ENCODE results near the gene MAP4K3. TPM values are rescaled to one million over a fixed set of nuclear protein-coding genes. Genes with fewer than 3 reads are reported as not detected.

The MAP4K3 gene
- total and polyA plus RNA-seq, 2 of the 4 experiments (the other 2 are of a cell fraction): 13.2 to 32.6 TPM

GRCh38 chr2:39455826-39456225 is 18.7 kb upstream of the MAP4K3 start:
- CTCF ChIA-PET: interaction anchor here (0.6 kb wide), 1 partner anchor 15 kb away, joined by 3 read pairs; no protein-coding TSS in a partner anchor

More at GRCh38 chr2:39455826-39456225, 18.7 kb upstream of the MAP4K3 start:
- Histone ChIP-seq H2BK15ac (ENCODE audit: low read depth, low read length) (no peak overlapping the region), H2BK20ac (ENCODE audit: low read depth, low read length) (no peak overlapping the region), H3K9me1 (ENCODE audit: insufficient read depth, low read length) (0 out of 2 replicates have a peak, but pooled peaks cover 2% of the 10 kb centered on the region), H3K4me2 (ENCODE audit: low read depth, low read length) (no peak overlapping the region), H3K14ac (replicated peaks; ENCODE audit: low read depth, low read length) (peak overlapping the region; percentile 51; the same call in 1 of the 2 replicates), H2AK9ac (replicated peaks; ENCODE audit: low read depth, low read length, poor library complexity) (no peak overlapping the region), H4K20me1 (ENCODE audit: insufficient read depth, low read length) (no peaks in the 10 kb centered on the region), H3K4ac (ENCODE audit: low read depth, low read length) (no peak overlapping the region), H3K4me1 (ENCODE audit: control insufficient read depth, insufficient read depth, low read length) (no peaks in the 10 kb centered on the region), H3K9me3 (ENCODE audit: control insufficient read depth, insufficient read depth, low read length) (peaks cover 2% of the 10 kb centered on the region), H3K18ac (ENCODE audit: low read depth, low read length) (no peak overlapping the region), H3K23ac (ENCODE audit: low read depth, low read length) (no peak overlapping the region), H2AK5ac (ENCODE audit: low read depth, low read length) (no peak overlapping the region), H4K5ac (ENCODE audit: low read depth, low read length) (no peak overlapping the region), H2AFZ (replicated peaks; ENCODE audit: low read length, poor library complexity) (no peak overlapping the region), H3K36me3 (ENCODE audit: control insufficient read depth, insufficient read depth, low read length) (peaks cover 9% of the 10 kb centered on the region), H3K9ac (ENCODE audit: low read depth, low read length) (no peak overlapping the region), H2BK120ac (ENCODE audit: low read depth, low read length) (no peak overlapping the region), H3K56ac (ENCODE audit: extremely low read depth, insufficient read depth, low read length) (no peak overlapping the region), H3K4me3 (ENCODE audit: insufficient read depth, low read depth, low read length) (no peak overlapping the region), H3K79me1 (ENCODE audit: low read depth in 1 of 2, low read length in 2 of 2) (peaks cover 0 to 4% of the 10 kb centered on the region in 2 experiments; a peak in 1 of 4 replicates), H4K91ac (ENCODE audit: insufficient read depth, low read depth, low read length) (no peak overlapping the region), H4K8ac (ENCODE audit: low read depth in 2 of 2, low read length in 2 of 2) (no peak overlapping the region), H3K27ac (ENCODE audit: insufficient read depth, low read length) (no peak overlapping the region), H3K27me3 (ENCODE audit: control insufficient read depth, insufficient read depth, low read length) (no peaks in the 10 kb centered on the region), H2BK5ac (ENCODE audit: low read depth, low read length, poor library complexity, severe bottlenecking) (no peak overlapping the region)
- POLR2A ChIA-PET (ENCODE audit: unreplicated experiment): no interaction called here
- no peak for TF ChIP-seq FOS (IDR thresholded peaks at IDR 0.05; ENCODE audit: low read depth, low read length)
- no peak for TF ChIP-seq CTCF (conservative IDR thresholded peaks at IDR 0.05; ENCODE audit: low read depth, low read length)
- TF ChIP-seq RAD21 (IDR thresholded peaks at IDR 0.05; ENCODE audit: low read length): no peak
- no peak for TF ChIP-seq RCOR1 (IDR thresholded peaks at IDR 0.05; ENCODE audit: insufficient replicate concordance, low read length)
- TF ChIP-seq SMC3 (IDR thresholded peaks at IDR 0.05; ENCODE audit: low read depth, low read length): no peak
- no peak for TF ChIP-seq USF2 (IDR thresholded peaks at IDR 0.05; ENCODE audit: low read depth, low read length)
- no peak for TF ChIP-seq MXI1 (IDR thresholded peaks at IDR 0.05; ENCODE audit: borderline replicate concordance, low read depth, low read length)
- TF ChIP-seq ELK1 (IDR thresholded peaks at IDR 0.05; ENCODE audit: borderline replicate concordance, low read depth, low read length): no peak
- no peak for TF ChIP-seq CEBPB (IDR thresholded peaks at IDR 0.05; ENCODE audit: low read depth, low read length)
- no peak for TF ChIP-seq RFX5 (IDR thresholded peaks at IDR 0.05; ENCODE audit: low read depth, low read length)
- TF ChIP-seq POLR2A (IDR thresholded peaks at IDR 0.05; ENCODE audit: low read depth, low read length): no peak
- no peak for TF ChIP-seq MAZ (IDR thresholded peaks at IDR 0.05; ENCODE audit: borderline replicate concordance, low read depth, low read length)
- TF ChIP-seq NFE2L2 (IDR thresholded peaks at IDR 0.05; ENCODE audit: low read depth, low read length): no peak
- no peak for TF ChIP-seq MAFK (IDR thresholded peaks at IDR 0.05; ENCODE audit: low read depth, low read length)
- no CpG with 5 or more reads among the region's 2 CpGs for WGBS, 2 experiments (ENCODE audit: extremely low coverage in 2 of 2, insufficient read length in 1 of 2)
- in situ Hi-C loops (cut with MboI; ENCODE audit: low sequenced_read_pairs) (no loop called here), intact Hi-C loops (cut with micrococcal nuclease) (no loop called here), dilution Hi-C loops (cut with HindIII; ENCODE audit: low sequenced_read_pairs, unreplicated experiment) (no loop called here)
- no TSS peak for BruUV-seq (replicated peaks)
- ATAC-seq (ENCODE audit: low read depth) (no peak), DNase-seq (peak; percentile 55)

All from IMR-90 (cell line).